A549 (cell line): Measurements from ENCODE around the gene ADORA3.

ENCODE experiments used
- EP300 ChIP-seq, 2 experiments: fragments of >200 bp; sonication (Bioruptor Twin); formaldehyde crosslinking; IDR thresholded peaks; 2 replicates in 1 of 2; 3 replicates in 1 of 2; pipeline ENCODE4 v1.6.1; 2016 to 2017
- MAZ ChIP-seq: fragments of 150-350 bp; IDR thresholded peaks from 2 replicates; pipeline ENCODE4 v1.6.1; 2014; ENCODE audit warnings: antibody characterized with exemption, low read depth, low read length, borderline replicate concordance
- POLR2A ChIP-seq: IDR thresholded peaks from 2 replicates; pipeline ENCODE4 v1.6.1; 2012; ENCODE audit warnings: mild to moderate bottlenecking, low read length
- RFX5 ChIP-seq: fragments of 450-650 bp; IDR thresholded peaks from 2 replicates; pipeline ENCODE4 v1.7.1; 2014; ENCODE audit warnings: antibody characterized with exemption, mild to moderate bottlenecking, moderate library complexity
- TF ChIP-seq, protein P1 (sequence below): fragments of >200 bp; sonication (Bioruptor Twin); formaldehyde crosslinking; IDR thresholded peaks from 3 replicates; pipeline ENCODE4 v1.5.1; 2016
- TF ChIP-seq, protein P2 (sequence below): fragments of 250-450 bp; sonication (Bioruptor Pico); IDR thresholded peaks from 2 replicates; pipeline ENCODE4 v1.5.0; 2020; ENCODE audit warnings: low read depth, mild to moderate bottlenecking, moderate library complexity

GRCh38 chr1:111538343-111539025 is 35.1 kb upstream of the ADORA3 start:
- TF ChIP-seq POLR2A (no peak), MAZ (no peak), EP300 (IDR thresholded peaks at IDR 0.05) (no peak), RFX5 (no peak)
- TF ChIP-seq, protein P1, sequence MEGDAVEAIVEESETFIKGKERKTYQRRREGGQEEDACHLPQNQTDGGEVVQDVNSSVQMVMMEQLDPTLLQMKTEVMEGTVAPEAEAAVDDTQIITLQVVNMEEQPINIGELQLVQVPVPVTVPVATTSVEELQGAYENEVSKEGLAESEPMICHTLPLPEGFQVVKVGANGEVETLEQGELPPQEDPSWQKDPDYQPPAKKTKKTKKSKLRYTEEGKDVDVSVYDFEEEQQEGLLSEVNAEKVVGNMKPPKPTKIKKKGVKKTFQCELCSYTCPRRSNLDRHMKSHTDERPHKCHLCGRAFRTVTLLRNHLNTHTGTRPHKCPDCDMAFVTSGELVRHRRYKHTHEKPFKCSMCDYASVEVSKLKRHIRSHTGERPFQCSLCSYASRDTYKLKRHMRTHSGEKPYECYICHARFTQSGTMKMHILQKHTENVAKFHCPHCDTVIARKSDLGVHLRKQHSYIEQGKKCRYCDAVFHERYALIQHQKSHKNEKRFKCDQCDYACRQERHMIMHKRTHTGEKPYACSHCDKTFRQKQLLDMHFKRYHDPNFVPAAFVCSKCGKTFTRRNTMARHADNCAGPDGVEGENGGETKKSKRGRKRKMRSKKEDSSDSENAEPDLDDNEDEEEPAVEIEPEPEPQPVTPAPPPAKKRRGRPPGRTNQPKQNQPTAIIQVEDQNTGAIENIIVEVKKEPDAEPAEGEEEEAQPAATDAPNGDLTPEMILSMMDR = no peak
- TF ChIP-seq, protein P2, sequence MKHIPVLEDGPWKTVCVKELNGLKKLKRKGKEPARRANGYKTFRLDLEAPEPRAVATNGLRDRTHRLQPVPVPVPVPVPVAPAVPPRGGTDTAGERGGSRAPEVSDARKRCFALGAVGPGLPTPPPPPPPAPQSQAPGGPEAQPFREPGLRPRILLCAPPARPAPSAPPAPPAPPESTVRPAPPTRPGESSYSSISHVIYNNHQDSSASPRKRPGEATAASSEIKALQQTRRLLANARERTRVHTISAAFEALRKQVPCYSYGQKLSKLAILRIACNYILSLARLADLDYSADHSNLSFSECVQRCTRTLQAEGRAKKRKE (CRISPR knock-in tag) = no peak
